ENCODE data around the gene SUMO4.
"Not testable (repeated sequence)": the region's sequence is repeated elsewhere in the genome, so short reads cannot be mapped to it uniquely, and the experiment has no call there.

SUMO4 gene

GRCh38 chr6:149433881-149434280, 33.8 kb downstream of the SUMO4 start:
- DNase-seq: no peak

GRCh38 chr6:149435919-149436586, 36.0 kb downstream of the SUMO4 start:
- no peak for DNase-seq

- DNase-seq: no peak
Measured at GRCh38 chr6:149436647-149437046, 36.6 kb downstream of the SUMO4 start.

GRCh38 chr6:149437212-149437611, 37.1 kb downstream of the SUMO4 start:
- DNase-seq: no peak

GRCh38 chr6:149438855-149439254, 38.8 kb downstream of the SUMO4 start:
- DNase-seq: no peak

GRCh38 chr6:149439626-149440025, 39.6 kb downstream of the SUMO4 start:
- no peak for DNase-seq

GRCh38 chr6:149440735-149441671, 40.9 kb downstream of the SUMO4 start:
- no peak for DNase-seq

- DNase-seq: no peak
Measured at GRCh38 chr6:149441740-149442139, 41.7 kb downstream of the SUMO4 start.

- no peak for DNase-seq
Measured at GRCh38 chr6:149443411-149444181, 43.5 kb downstream of the SUMO4 start.

GRCh38 chr6:149444360-149445094, 44.5 kb downstream of the SUMO4 start:
- DNase-seq: not testable (repeated sequence)

GRCh38 chr6:149445095-149445466, 45.0 kb downstream of the SUMO4 start:
- DNase-seq: no peak

GRCh38 chr6:149445573-149445972, 45.5 kb downstream of the SUMO4 start:
- DNase-seq: no peak

- DNase-seq: no peak
Measured at GRCh38 chr6:149446791-149447376, 46.8 kb downstream of the SUMO4 start.

- no peak for DNase-seq
Measured at GRCh38 chr6:149448821-149449453, 48.9 kb downstream of the SUMO4 start.

GRCh38 chr6:149449831-149450678, 50.0 kb downstream of the SUMO4 start:
- no peak for DNase-seq
